NCI-H774 (cell line): ENCODE measurements around the gene OSBPL3.
"Not testable (repeated sequence)": the region's sequence is repeated elsewhere in the genome, so short reads cannot be mapped to it uniquely, and the experiment has no call there.

Experiments
- DNase-seq: peaks from one replicate; lab custom pipeline; 2025; lab: John Stamatoyannopoulos, UW

OSBPL3 gene

DNA sequence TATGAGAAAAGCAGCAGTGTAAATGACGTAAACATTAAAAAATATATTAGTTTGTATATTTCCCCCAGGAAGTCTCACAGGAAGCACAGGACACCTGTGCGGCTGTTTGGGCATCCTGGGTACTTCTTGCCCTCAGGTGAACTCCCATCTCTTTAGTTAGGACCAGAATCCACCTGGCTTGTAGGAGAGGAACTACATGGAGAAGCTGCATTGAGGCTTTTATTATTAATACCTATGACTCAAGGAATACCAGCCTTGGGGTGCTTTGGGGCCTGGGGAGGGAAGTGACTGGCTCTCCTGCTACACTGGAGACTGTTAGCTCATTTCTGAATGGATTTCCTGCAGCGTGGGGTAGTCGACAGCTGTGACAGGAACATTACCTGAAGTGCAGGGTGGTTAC lies 182.7 kb downstream of the OSBPL3 start:
- no peak for DNase-seq

GRCh38 chr7:24795407-24795767 lies 184.6 kb downstream of the OSBPL3 start:
- no peak for DNase-seq

GRCh38 chr7:24794751-24795406 lies 185.1 kb downstream of the OSBPL3 start:
- DNase-seq: not testable (repeated sequence)

DNA sequence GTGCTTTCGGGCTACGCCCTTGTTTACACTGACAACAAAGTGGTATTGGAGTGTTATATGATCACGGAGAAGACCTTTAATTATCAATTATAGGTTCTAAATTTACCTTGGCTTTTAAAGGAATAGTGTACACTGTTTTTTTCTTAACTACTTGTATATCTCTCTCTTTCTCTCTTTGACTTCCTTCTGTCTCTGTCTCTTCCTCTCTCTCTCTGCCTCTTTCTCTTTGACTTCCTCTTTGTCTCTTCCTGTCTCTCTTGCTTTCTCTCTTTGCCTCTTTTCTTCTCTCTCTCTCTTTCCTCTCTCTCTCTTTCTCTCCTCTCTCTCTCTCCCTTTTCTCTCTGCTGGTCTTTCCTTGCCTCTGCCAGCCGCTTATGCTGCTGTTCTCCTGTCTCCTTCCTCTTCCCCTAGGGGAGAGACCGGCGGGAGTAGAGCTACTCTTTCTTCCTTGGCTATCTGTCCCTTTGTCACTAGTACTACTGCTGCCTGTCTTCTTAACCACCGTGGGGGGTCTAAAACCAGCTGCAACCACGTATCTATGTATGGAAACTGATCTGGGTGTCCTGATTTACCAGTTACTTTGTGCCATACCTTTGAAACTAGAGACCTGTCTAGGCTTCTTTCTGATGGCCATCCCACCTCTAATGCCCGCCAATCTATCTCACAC lies 185.9 kb downstream of the OSBPL3 start:
- no peak for DNase-seq

DNA sequence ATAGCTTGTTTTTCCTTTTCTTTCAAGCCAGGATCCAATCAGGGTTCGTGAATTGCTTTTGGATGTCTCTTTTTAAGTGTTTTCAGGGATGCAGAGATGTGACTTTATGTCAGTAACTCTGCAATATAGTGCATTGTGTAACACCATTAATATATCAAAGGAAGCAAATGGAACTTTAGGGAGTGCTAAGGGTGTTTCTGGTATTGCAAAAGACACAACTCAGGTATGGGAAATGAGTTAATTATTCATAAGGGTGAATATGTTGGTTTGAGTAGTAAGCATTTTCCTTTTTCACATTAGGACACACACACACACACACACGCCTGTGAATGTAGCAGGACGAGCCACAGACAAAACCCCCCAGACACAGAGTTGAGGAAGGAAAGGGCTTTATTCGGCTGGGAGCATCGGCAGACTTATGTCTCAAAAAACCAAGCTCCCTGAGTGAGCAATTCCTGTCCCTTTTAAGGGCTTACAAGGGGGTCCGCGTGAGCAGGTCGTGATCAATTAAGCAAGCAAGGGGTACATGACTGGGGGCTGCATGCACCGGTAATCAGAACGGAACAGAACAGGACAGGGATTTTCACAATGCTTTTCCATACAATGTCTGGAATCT lies 190.9 kb downstream of the OSBPL3 start:
- DNase-seq: no peak

DNA sequence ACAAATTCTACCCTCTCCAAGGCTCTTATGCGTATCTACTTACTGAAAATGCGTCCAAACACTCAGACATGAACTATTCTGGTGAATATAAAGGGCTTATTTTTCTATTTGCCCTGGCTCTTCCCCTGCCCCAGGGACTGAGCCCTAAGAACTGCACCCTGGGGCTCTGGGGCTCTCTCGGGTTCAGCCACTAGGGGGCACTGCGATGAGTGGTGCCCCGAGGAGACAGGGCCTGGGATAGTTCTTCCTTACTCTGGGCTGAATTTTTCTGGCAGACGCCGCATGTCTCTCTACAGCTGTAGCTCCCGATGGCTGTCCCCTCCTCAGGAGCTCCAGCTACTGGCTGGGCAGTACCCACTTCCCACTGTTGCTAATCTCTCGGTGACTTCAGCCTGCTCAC lies 191.9 kb downstream of the OSBPL3 start:
- no peak for DNase-seq

DNA sequence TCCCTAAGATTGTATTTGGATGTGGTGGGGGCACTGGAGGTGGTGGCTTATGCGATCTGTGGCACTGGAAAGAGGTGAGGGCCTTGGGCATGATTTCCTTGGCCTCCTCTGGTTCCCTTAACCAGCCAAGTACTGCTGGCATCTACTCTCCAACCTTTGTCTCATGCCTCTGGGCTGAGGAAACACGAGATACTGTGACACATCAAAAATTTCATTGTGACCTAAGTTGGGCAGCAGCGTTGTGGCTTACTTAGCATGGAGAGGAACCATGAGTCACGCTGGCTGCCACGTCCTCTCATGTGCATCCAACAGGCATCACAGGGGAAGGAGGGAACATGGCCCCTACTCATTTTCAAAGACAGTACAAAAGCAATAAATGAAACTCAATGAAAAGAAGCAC lies 193.0 kb downstream of the OSBPL3 start:
- no peak for DNase-seq

- DNase-seq: no peak
Observed at GRCh38 chr7:24786306-24786705, 193.7 kb downstream of the OSBPL3 start.

DNA sequence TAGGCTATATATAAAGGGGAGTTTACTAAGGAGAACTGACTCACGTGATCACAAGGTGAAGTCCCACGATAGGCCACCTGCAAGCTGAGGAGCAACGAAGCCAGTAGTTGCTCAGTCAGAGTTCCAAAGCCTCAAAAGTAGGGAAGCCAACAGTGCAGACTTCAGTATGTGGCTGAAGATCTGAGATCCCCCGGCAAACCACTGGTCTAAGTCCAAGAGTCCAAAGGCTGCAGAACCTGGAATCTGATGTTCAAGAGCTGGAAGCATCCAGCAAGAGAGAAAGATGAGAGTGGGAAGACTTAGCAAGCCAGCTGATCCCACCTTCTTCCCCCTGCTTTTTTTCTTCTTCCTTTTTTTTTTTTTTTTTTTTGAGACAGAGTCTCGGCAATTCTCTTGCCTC lies 195.7 kb downstream of the OSBPL3 start:
- no peak for DNase-seq

- no peak for DNase-seq
Observed at GRCh38 chr7:24783698-24784097, 196.3 kb downstream of the OSBPL3 start.

DNA sequence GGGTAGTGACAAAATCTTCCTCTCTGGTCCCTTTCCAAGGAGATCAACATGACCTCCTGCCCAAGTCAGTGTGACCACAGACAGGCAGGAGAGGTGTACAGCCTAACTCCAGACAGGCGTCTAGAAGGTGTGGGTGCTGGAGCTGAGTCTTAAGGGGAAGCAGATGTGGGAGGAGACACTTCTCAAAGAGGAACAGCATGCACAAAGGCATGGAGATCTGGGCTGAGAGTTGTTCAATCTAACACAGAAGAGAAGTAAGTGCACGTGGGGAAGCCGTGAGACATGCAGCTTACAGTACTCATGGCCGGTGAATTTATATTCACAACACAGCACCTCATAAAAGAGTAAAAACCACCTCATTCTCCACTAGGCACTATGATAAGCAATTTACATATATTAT lies 198.9 kb downstream of the OSBPL3 start:
- no peak for DNase-seq

GRCh38 chr7:24779283-24779655 lies 200.7 kb downstream of the OSBPL3 start:
- DNase-seq: no peak

DNA sequence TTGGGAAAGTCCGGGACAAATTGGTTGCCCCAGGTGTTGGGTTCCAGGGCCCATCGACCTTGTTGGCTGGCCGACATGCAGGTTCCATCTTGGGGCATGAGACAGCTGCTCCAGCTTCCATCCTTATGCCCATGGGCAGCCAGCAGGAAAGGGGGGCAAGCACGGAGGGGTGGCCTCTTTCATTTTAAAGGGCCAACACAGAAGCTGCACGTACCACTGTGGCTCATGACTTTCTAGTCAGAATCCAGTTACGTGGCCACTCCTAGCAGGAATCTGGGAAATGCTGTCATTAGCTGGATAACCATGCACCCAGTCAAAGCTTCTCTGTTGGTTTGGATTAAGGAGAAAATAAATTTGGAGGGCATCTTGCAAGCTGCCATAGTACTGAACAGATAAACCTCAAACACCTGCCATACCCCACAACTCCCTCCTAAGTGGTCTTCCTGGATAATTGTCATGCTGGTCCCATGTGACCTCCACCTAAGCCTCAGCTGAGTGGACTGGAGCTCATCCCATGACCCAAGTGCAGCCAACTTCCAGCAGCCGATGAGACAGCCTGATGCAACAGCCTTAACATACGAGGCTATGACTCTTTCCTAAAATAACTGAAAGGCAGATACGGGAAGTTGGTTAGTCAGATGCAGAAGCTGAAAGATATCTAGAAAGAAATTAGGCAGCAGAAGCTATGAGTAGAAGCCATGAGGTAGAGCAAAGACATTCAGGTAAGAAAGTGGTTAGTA lies 201.3 kb downstream of the OSBPL3 start:
- DNase-seq: no peak

GRCh38 chr7:24777806-24778205 lies 202.2 kb downstream of the OSBPL3 start:
- no peak for DNase-seq

- no peak for DNase-seq
Observed at GRCh38 chr7:24773646-24774045, 206.3 kb downstream of the OSBPL3 start.

GRCh38 chr7:24769851-24770250 lies 210.1 kb downstream of the OSBPL3 start:
- DNase-seq: no peak

DNA sequence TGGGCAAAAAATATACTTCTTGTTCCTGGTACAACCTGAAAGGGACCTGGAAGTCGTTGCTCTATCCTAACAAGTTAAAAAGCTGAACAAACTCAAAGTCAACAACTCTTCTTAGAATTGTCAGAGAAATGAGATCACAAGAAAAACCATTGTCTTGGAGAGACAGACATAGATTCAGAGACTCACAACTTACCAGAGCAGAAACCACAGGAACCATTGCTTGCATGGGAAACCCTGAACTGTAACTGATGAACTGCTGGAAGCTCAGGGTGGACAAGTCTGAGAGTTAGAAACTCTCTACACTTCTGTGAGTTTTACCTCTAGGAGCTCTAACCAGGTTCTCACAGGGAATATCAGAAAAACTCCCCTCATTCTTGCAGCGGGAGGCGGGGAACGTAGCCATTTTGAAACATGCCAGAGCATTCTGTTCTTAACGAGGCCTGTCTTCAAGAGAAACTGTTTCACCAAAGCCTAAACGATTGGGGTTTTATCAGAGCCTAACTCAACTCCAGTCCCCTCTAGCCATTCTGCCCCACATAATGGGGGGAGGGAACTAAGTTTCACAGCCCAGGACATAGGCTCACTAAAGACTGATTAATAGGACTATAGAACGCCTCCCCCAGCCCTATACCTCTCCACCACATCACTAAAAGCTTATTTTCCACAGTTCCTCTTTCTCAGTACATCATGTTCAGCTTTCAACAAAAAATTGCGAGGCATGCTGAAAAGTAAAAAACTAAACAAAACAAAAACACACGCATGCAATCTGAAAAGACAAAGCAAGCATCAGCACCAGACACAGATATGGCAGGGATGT lies 210.8 kb downstream of the OSBPL3 start:
- DNase-seq: no peak

DNA sequence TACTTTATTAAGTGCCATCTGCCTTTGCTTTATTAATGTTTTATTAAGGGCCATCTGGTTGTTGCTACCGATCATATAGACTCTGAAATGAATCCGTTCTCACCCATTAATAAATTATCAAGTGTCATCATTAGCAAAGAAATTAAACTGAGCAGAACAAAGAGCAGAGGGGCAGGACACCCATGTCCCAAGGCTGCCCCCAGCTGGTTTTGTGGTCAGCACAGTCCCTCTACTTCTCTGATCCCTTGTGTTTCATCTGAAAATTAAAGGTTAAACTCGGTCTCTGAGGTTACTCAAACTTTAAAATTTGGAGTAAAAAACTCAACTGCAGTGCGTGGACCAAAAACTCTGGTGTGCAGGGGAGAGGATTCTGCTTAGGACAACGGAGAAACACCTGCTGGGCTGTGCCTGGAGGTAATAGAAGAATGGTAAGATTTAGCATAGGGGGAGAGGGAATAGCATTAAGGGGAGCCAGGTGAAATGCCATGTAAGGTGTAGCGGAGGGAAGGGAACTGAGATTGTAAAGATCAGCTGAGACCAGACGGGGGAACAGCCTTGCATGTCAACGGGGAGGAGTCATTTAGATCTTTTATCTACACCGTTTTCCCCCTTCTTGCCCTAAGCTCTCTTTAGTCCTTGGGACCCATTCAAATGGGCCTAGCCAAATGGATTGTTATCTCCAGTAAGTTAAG lies 212.0 kb downstream of the OSBPL3 start:
- DNase-seq: no peak

DNA sequence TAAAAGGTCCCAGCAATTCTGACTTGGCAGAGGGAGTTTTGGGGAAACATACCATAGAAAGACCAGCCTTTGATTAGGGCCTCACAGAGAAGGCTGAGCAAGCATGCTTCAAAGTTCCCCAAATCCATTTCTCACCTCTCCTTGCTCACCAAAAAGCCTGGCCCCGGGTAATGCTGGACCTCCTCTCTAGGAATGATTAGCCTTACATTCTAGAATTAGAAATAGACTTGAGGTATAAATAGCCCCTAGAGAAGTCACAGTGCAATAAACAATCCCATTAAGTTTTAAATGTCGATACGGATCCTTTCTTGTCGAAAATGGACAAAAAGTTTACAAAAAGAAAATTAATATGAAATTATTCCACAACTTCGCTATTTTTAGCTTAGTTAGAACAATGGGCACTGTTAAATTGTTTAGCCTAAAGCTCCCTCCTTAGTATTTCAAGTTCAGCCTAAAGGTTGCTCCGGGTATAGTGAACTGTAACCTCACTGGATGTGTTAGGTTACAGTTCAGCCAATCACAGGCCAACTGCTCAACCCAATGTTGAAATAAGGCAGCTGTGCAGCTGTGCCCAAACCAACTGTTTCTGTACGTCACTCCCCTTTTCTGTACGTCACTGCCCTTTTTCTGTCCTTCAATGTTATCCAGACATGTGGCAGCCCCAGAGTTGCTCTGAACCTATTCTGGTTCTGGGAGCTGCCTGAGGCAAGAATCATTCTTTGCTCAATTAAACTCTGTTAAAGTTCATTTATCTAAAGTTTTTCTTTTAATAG lies 214.8 kb downstream of the OSBPL3 start:
- no peak for DNase-seq

DNA sequence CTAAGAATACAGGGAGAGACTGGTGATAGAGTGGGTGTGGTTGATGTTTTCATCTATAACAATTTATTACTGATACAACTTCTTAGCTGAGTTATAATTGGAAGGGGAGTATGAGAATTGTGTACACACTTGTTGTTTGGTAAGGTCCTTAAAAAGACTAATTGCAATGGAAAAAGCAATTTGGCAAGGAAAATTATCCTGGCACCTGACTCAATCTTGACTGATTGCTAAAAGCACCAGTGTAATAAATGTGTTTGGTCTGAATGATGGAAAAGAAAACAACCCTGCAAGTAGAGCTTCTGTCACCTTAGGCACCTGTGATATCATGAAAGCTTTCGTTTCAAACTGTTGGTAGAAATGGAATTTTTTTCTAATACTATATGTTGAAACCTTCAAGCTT lies 216.0 kb downstream of the OSBPL3 start:
- DNase-seq: no peak
